Measurements from ENCODE around the gene HOXC11. TPM values are rescaled to one million over a fixed set of nuclear protein-coding genes. Genes with fewer than 3 reads are reported as not detected.

Gene HOXC11
- total and polyA plus RNA-seq, 2 donors (not counting 1 experiment from before 2014, with no cell fraction given) = not detected

DNA sequence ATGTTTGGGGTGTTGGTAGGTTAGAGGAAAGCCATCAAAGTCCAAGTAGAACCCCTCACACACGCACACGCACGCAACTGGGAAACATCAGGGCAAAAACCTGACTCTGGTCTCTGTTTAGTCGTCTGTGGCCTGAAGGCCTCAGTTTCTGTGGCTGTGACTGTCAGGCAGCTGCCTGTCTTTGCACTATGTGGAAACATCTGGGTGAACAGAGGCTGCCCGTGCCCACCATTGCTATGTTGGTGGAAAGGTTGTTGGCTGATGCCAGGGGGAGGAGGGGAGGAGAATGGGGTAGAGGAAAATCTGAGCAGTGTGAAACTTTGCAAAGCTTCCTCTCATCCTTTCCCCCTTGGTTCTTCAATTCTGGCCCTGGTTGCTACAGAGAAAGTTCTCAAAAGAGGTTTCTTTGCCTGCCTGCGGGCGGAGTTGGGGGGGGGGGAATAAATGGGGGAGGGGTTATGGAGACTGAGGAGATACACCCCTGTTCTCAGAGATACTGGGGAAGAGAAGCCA lies 19.5 kb downstream of the HOXC11 start:
- ChIA-PET CTCF (interaction anchor here (1.0 to 2.8 kb wide), 4 partner anchors 14 to 215 kb away, joined by 3 to 11 read pairs (median 6); no protein-coding TSS in a partner anchor), POLR2A (interaction anchor here (0.6 kb wide), 1 partner anchor 15 kb away, joined by 12 read pairs; no protein-coding TSS in a partner anchor)
- Mint-ChIP-seq H3K9me3 (ENCODE audit: insufficient read depth) (no peaks in the 10 kb centered on the region), H3K27me3 (peaks cover 92% of the 10 kb centered on the region), H3K4me3 (no peak overlapping the region), H3K4me1 (peaks cover 41% of the 10 kb centered on the region), H3K27ac (no peak overlapping the region)
- Histone ChIP-seq H3K9me3 (ENCODE audit: control extremely low read depth in 1 of 3, control insufficient read depth in 2 of 3, insufficient read depth in 1 of 3, low read length in 2 of 3) (peaks cover 0 to 60% (median 0%) of the 10 kb centered on the region in 3 donors), H2AFZ (ENCODE audit: insufficient read depth, low read depth, low read length, poor library complexity, severe bottlenecking) (no peak overlapping the region), H3K4me2 (replicated peaks; ENCODE audit: low read depth, low read length, poor library complexity, severe bottlenecking) (no peak overlapping the region), H3K79me2 (ENCODE audit: control insufficient read depth, insufficient read depth, low read length) (no peaks in the 10 kb centered on the region), H3K36me3 (replicated peaks in 1 of 2; ENCODE audit: control extremely low read depth in 1 of 2, control insufficient read depth in 1 of 2, extremely low read depth in 1 of 2, insufficient read depth in 2 of 2, low read length in 1 of 2) (no peaks in the 10 kb centered on the region), H3K4me1 (ENCODE audit: control insufficient read depth in 2 of 2, insufficient read depth in 2 of 2, low read length in 2 of 2) (peaks cover 36 to 59% of the 10 kb centered on the region in 2 donors), H3K27ac (ENCODE audit: low read length in 2 of 2) (no peak overlapping the region), H3K4me3 (ENCODE audit: control extremely low read depth in 1 of 5, extremely low read depth in 1 of 5, insufficient read depth in 1 of 5, low read depth in 2 of 5, low read length in 4 of 5) (no peak overlapping the region), H3K27me3 (replicated peaks in 1 of 4; ENCODE audit: control extremely low read depth in 1 of 4, control insufficient read depth in 3 of 4, insufficient read depth in 4 of 4, low read length in 3 of 4) (peaks cover 0 to 99% (median 89%) of the 10 kb centered on the region in 4 experiments), H3K9ac (ENCODE audit: low read length) (no peak overlapping the region), H4K20me1 (ENCODE audit: control insufficient read depth, insufficient read depth, low read length, poor library complexity, severe bottlenecking) (no peaks in the 10 kb centered on the region)
- no peak for TF ChIP-seq EZH2 (IDR thresholded peaks at IDR 0.05; ENCODE audit: borderline replicate concordance, insufficient read depth, low read depth, low read length, poor library complexity, severe bottlenecking)
- TF ChIP-seq, protein P1, sequence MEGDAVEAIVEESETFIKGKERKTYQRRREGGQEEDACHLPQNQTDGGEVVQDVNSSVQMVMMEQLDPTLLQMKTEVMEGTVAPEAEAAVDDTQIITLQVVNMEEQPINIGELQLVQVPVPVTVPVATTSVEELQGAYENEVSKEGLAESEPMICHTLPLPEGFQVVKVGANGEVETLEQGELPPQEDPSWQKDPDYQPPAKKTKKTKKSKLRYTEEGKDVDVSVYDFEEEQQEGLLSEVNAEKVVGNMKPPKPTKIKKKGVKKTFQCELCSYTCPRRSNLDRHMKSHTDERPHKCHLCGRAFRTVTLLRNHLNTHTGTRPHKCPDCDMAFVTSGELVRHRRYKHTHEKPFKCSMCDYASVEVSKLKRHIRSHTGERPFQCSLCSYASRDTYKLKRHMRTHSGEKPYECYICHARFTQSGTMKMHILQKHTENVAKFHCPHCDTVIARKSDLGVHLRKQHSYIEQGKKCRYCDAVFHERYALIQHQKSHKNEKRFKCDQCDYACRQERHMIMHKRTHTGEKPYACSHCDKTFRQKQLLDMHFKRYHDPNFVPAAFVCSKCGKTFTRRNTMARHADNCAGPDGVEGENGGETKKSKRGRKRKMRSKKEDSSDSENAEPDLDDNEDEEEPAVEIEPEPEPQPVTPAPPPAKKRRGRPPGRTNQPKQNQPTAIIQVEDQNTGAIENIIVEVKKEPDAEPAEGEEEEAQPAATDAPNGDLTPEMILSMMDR (IDR thresholded peaks at IDR 0.05) = no peak
- ATAC-seq (ENCODE audit: low read depth) (no peak), DNase-seq (no peak)
- intact Hi-C loops (cut with micrococcal nuclease) = no loop called here
- WGBS (ENCODE audit: insufficient coverage) = 46% methylated on average over 5 of the region's 7 CpGs

- no peak for DNase-seq
- intact Hi-C loops (cut with micrococcal nuclease) = no loop called here
- ATAC-seq (ENCODE audit: low read depth) = no peak
- no peaks in the 10 kb centered on the region for H3K9me3 Mint-ChIP-seq (ENCODE audit: insufficient read depth)
- peaks cover 92% of the 10 kb centered on the region for H3K27me3 Mint-ChIP-seq
- no peak overlapping the region for H2AFZ ChIP-seq (ENCODE audit: insufficient read depth, low read depth, low read length, poor library complexity, severe bottlenecking)
- peaks cover 45% of the 10 kb centered on the region for H3K4me1 Mint-ChIP-seq
- peaks cover 0 to 99% (median 89%) of the 10 kb centered on the region in 4 experiments for H3K27me3 ChIP-seq (replicated peaks in 1 of 4; ENCODE audit: control extremely low read depth in 1 of 4, control insufficient read depth in 3 of 4, insufficient read depth in 4 of 4, low read length in 3 of 4)
- no peak overlapping the region for H3K9ac ChIP-seq (ENCODE audit: low read length)
- TF ChIP-seq, protein P1 (IDR thresholded peaks at IDR 0.05) = no peak
- TF ChIP-seq EZH2 (IDR thresholded peaks at IDR 0.05; ENCODE audit: borderline replicate concordance, insufficient read depth, low read depth, low read length, poor library complexity, severe bottlenecking) = no peak
- no peaks in the 10 kb centered on the region for H4K20me1 ChIP-seq (ENCODE audit: control insufficient read depth, insufficient read depth, low read length, poor library complexity, severe bottlenecking)
- H3K9me3 ChIP-seq (ENCODE audit: control extremely low read depth in 1 of 3, control insufficient read depth in 2 of 3, insufficient read depth in 1 of 3, low read length in 2 of 3) = peaks cover 0 to 68% (median 0%) of the 10 kb centered on the region in 3 donors
- H3K79me2 ChIP-seq (ENCODE audit: control insufficient read depth, insufficient read depth, low read length) = no peaks in the 10 kb centered on the region
- H3K4me3 ChIP-seq (ENCODE audit: control extremely low read depth in 1 of 5, extremely low read depth in 1 of 5, insufficient read depth in 1 of 5, low read depth in 2 of 5, low read length in 4 of 5) = no peak overlapping the region
- ChIA-PET CTCF (interaction anchor here (0.9 kb wide), 1 partner anchor 197 kb away, joined by 3 read pairs; no protein-coding TSS in a partner anchor), POLR2A (no interaction called here)
- no peaks in the 10 kb centered on the region for H3K36me3 ChIP-seq (replicated peaks in 1 of 2; ENCODE audit: control extremely low read depth in 1 of 2, control insufficient read depth in 1 of 2, extremely low read depth in 1 of 2, insufficient read depth in 2 of 2, low read length in 1 of 2)
- H3K4me2 ChIP-seq (replicated peaks; ENCODE audit: low read depth, low read length, poor library complexity, severe bottlenecking) = no peak overlapping the region
- no peak overlapping the region for H3K27ac Mint-ChIP-seq
- no peak overlapping the region for H3K27ac ChIP-seq (ENCODE audit: low read length in 2 of 2)
- H3K4me1 ChIP-seq (ENCODE audit: control insufficient read depth in 2 of 2, insufficient read depth in 2 of 2, low read length in 2 of 2) = peaks cover 36 to 67% of the 10 kb centered on the region in 2 donors
- H3K4me3 Mint-ChIP-seq = peak overlapping the region; percentile 50
- WGBS (ENCODE audit: insufficient coverage) = 39% methylated on average over 7 of the region's 18 CpGs
Measured at GRCh38 chr12:53993162-53994008, 20.5 kb downstream of the HOXC11 start.
